ENCODE measurements around the gene STK11. TPM values are rescaled to one million over a fixed set of nuclear protein-coding genes. Genes with fewer than 3 reads are reported as not detected.
A peak's percentile ranks its signal among the peaks of the same experiment; 100 is the strongest.

Gene STK11
- total RNA-seq, 3 donors from 2014 or later (not counting 1 experiment from before 2014, with no cell fraction given) = 51.5 to 61.1 (median 54.0) TPM

- H3K27me3 ChIP-seq (ENCODE audit: control insufficient read depth, insufficient read depth, low read length) = no peaks in the 10 kb centered on the region
- no peaks in the 10 kb centered on the region for H3K36me3 Mint-ChIP-seq
- intact Hi-C loops (cut with micrococcal nuclease) = loop anchor here (5.0 kb wide), 1 partner anchor 40 kb away; no protein-coding TSS in a partner anchor
- WGBS (ENCODE audit: insufficient coverage) = 77% methylated on average over 33 of the region's 36 CpGs
- peak overlapping the region; percentile 75 for H3K27ac ChIP-seq (ENCODE audit: low read length)
- no peak for DNase-seq
- peak overlapping the region; percentile 92 for H3K4me3 Mint-ChIP-seq
- H3K27ac Mint-ChIP-seq = peak overlapping the region; percentile 67 to 93
- no peaks in the 10 kb centered on the region for H3K27me3 Mint-ChIP-seq (ENCODE audit: low read depth in 2 of 2)
- H3K4me3 ChIP-seq (ENCODE audit: low read length) = peak overlapping the region; percentile 69
- no peaks in the 10 kb centered on the region for H3K36me3 ChIP-seq (ENCODE audit: control insufficient read depth, insufficient read depth, low read length)
- ATAC-seq = no peak
- H3K9me3 Mint-ChIP-seq = no peaks in the 10 kb centered on the region
- peaks cover 67% of the 10 kb centered on the region for H3K4me1 ChIP-seq (ENCODE audit: control insufficient read depth, insufficient read depth, low read length)
- no peak for TF ChIP-seq CTCF (IDR thresholded peaks at IDR 0.05)
- H3K4me1 Mint-ChIP-seq = peaks cover 21 to 63% of the 10 kb centered on the region in 2 donors
- no peaks in the 10 kb centered on the region for H3K9me3 ChIP-seq (ENCODE audit: control insufficient read depth, insufficient read depth, low read length)
Observed at GRCh38 chr19:1172353-1173158, 33.0 kb upstream of the STK11 start.

- Mint-ChIP-seq H3K27me3 (ENCODE audit: low read depth in 2 of 2) (no peaks in the 10 kb centered on the region), H3K4me1 (peaks cover 21 to 62% of the 10 kb centered on the region in 2 donors), H3K27ac (peak overlapping the region; percentile 67 to 93), H3K4me3 (peak overlapping the region; percentile 92), H3K9me3 (no peaks in the 10 kb centered on the region), H3K36me3 (no peaks in the 10 kb centered on the region)
- DNase-seq (peak in 1 of 2 donors; percentile 55), ATAC-seq (peak; percentile 31 to 48 (median 41))
- no peaks in the 10 kb centered on the region for H3K36me3 ChIP-seq (ENCODE audit: control insufficient read depth, insufficient read depth, low read length)
- no peak for TF ChIP-seq CTCF (IDR thresholded peaks at IDR 0.05)
- H3K27ac ChIP-seq (ENCODE audit: low read length) = peak overlapping the region; percentile 75
- peaks cover 63% of the 10 kb centered on the region for H3K4me1 ChIP-seq (ENCODE audit: control insufficient read depth, insufficient read depth, low read length)
- intact Hi-C loops (cut with micrococcal nuclease) = loop anchor here (5.0 kb wide), 1 partner anchor 41 kb away; no protein-coding TSS in a partner anchor
- H3K9me3 ChIP-seq (ENCODE audit: control insufficient read depth, insufficient read depth, low read length) = no peaks in the 10 kb centered on the region
- 6% methylated on average over 46 of the region's 47 CpGs for WGBS (ENCODE audit: insufficient coverage)
- H3K4me3 ChIP-seq (ENCODE audit: low read length) = peak overlapping the region; percentile 69
- H3K27me3 ChIP-seq (ENCODE audit: control insufficient read depth, insufficient read depth, low read length) = no peaks in the 10 kb centered on the region
Observed at GRCh38 chr19:1173159-1173844, 32.3 kb upstream of the STK11 start.

- Histone ChIP-seq H3K36me3 (ENCODE audit: control insufficient read depth, insufficient read depth, low read length) (no peaks in the 10 kb centered on the region), H3K27me3 (ENCODE audit: control insufficient read depth, insufficient read depth, low read length) (no peaks in the 10 kb centered on the region), H3K4me1 (ENCODE audit: control insufficient read depth, insufficient read depth, low read length) (peaks cover 55% of the 10 kb centered on the region), H3K27ac (ENCODE audit: low read length) (peak within 1 kb of the TSS; percentile 75), H3K9me3 (ENCODE audit: control insufficient read depth, insufficient read depth, low read length) (no peaks in the 10 kb centered on the region), H3K4me3 (ENCODE audit: low read length) (peak within 1 kb of the TSS; percentile 69)
- Mint-ChIP-seq H3K27ac (peak within 1 kb of the TSS; percentile 67 to 93), H3K27me3 (ENCODE audit: low read depth in 2 of 2) (no peaks in the 10 kb centered on the region), H3K36me3 (no peaks in the 10 kb centered on the region), H3K4me1 (peaks cover 17 to 54% of the 10 kb centered on the region in 2 donors), H3K4me3 (peak within 1 kb of the TSS; percentile 92), H3K9me3 (no peaks in the 10 kb centered on the region)
- peak; percentile 95 to 96 (median 95) for ATAC-seq
- intact Hi-C loops (cut with micrococcal nuclease) = loop anchor here (5.0 kb wide), 1 partner anchor 42 kb away; no protein-coding TSS in a partner anchor
- 12% methylated on average over 83 of the region's 84 CpGs for WGBS (ENCODE audit: insufficient coverage)
- DNase-seq = peak; percentile 90 to 97
- no peak for TF ChIP-seq CTCF (IDR thresholded peaks at IDR 0.05)
Observed at GRCh38 chr19:1173845-1174809, 31.5 kb upstream of the STK11 start, which contains the start of gene SBNO2. TSS of gene SBNO2 (minus strand) at chr19:1174268. CDS start at chr19:1154276, 19,992 bp downstream.
